ENCODE data around the gene MSANTD2.

- TF ChIP-seq CTCF (IDR thresholded peaks at IDR 0.05) (no peak), POLR2A (IDR thresholded peaks at IDR 0.05) (no peak)
Observed at GRCh38 chr11:124783002-124783401, 17.2 kb downstream of the MSANTD2 start.

All from esophagus squamous epithelium (tissue), 4 donors.